UCSD-AML1 (cell line): ENCODE results near the gene ALDH1L2.

ENCODE experiments used
- DNase-seq: peaks from one replicate; lab custom pipeline; 2025; ENCODE audit not compliant: unreplicated experiment; lab: John Stamatoyannopoulos, UW

ALDH1L2 gene

GRCh38 chr12:105036937-105037649 lies 47.2 kb downstream of the ALDH1L2 start:
- no peak for DNase-seq

GRCh38 chr12:105033851-105034250 lies 50.4 kb downstream of the ALDH1L2 start:
- DNase-seq: no peak

GRCh38 chr12:105032703-105033357 lies 51.4 kb downstream of the ALDH1L2 start:
- DNase-seq: no peak

GRCh38 chr12:105030820-105031807 lies 53.1 kb downstream of the ALDH1L2 start:
- DNase-seq: no peak

- no peak for DNase-seq
Observed at GRCh38 chr12:105026411-105026810, 57.8 kb downstream of the ALDH1L2 start.

GRCh38 chr12:105025890-105026289 lies 58.4 kb downstream of the ALDH1L2 start:
- no peak for DNase-seq

GRCh38 chr12:105024928-105025327 lies 59.3 kb downstream of the ALDH1L2 start:
- DNase-seq: no peak

- DNase-seq: no peak
Observed at GRCh38 chr12:105020241-105020962, 63.9 kb downstream of the ALDH1L2 start.

GRCh38 chr12:105018776-105019175 lies 65.5 kb downstream of the ALDH1L2 start:
- DNase-seq: no peak

- no peak for DNase-seq
Observed at GRCh38 chr12:105018012-105018411, 66.2 kb downstream of the ALDH1L2 start.

- no peak for DNase-seq
Observed at GRCh38 chr12:105015543-105015942, 68.7 kb downstream of the ALDH1L2 start.

- DNase-seq: no peak
Observed at GRCh38 chr12:105014603-105015002, 69.7 kb downstream of the ALDH1L2 start.

GRCh38 chr12:105013892-105014291 lies 70.4 kb downstream of the ALDH1L2 start:
- no peak for DNase-seq

- DNase-seq: no peak
Observed at GRCh38 chr12:105001476-105001875, 82.8 kb downstream of the ALDH1L2 start.

GRCh38 chr12:104999347-104999685 lies 84.9 kb downstream of the ALDH1L2 start:
- DNase-seq: no peak

GRCh38 chr12:104998423-104999346 lies 85.6 kb downstream of the ALDH1L2 start:
- DNase-seq: no peak

- DNase-seq: no peak
Observed at GRCh38 chr12:104997541-104997940, 86.7 kb downstream of the ALDH1L2 start.

- no peak for DNase-seq
Observed at GRCh38 chr12:104994336-104994735, 89.9 kb downstream of the ALDH1L2 start.

GRCh38 chr12:104991565-104992128 lies 92.6 kb downstream of the ALDH1L2 start:
- no peak for DNase-seq

- no peak for DNase-seq
Observed at GRCh38 chr12:104990950-104991349, 93.3 kb downstream of the ALDH1L2 start.
